ENCODE measurements around the gene CCDC85A. TPM values are rescaled to one million over a fixed set of nuclear protein-coding genes. Genes with fewer than 3 reads are reported as not detected.

CCDC85A gene
- total and polyA plus RNA-seq, 2 of the 4 experiments (the other 2 are of a cell fraction): 1.1 to 2.2 TPM

- no peak overlapping the region for H3K4ac ChIP-seq (ENCODE audit: low read depth, low read length)
- dilution Hi-C loops (cut with HindIII; ENCODE audit: low sequenced_read_pairs, unreplicated experiment) (no loop called here), intact Hi-C loops (cut with micrococcal nuclease) (no loop called here), in situ Hi-C loops (cut with MboI; ENCODE audit: low sequenced_read_pairs) (no loop called here)
- no peaks in the 10 kb centered on the region for H3K4me1 ChIP-seq (ENCODE audit: control insufficient read depth, insufficient read depth, low read length)
- POLR2A ChIA-PET (ENCODE audit: unreplicated experiment): no interaction called here
- H3K14ac ChIP-seq (replicated peaks; ENCODE audit: low read depth, low read length): no peak overlapping the region
- peaks cover 6% of the 10 kb centered on the region for H3K9me3 ChIP-seq (ENCODE audit: control insufficient read depth, insufficient read depth, low read length)
- no peak overlapping the region for H2BK20ac ChIP-seq (ENCODE audit: low read depth, low read length)
- DNase-seq: no peak
- no peak overlapping the region for H3K4me2 ChIP-seq (ENCODE audit: low read depth, low read length)
- no peaks in the 10 kb centered on the region for H3K79me1 ChIP-seq (ENCODE audit: low read depth in 1 of 2, low read length in 2 of 2)
- no peak overlapping the region for H3K27ac ChIP-seq (ENCODE audit: insufficient read depth, low read length)
- no peak for ATAC-seq (ENCODE audit: low read depth)
- no peak overlapping the region for H2BK120ac ChIP-seq (ENCODE audit: low read depth, low read length)
- no peak overlapping the region for H4K91ac ChIP-seq (ENCODE audit: insufficient read depth, low read depth, low read length)
- no peak overlapping the region for H2BK15ac ChIP-seq (ENCODE audit: low read depth, low read length)
- WGBS, 2 experiments (ENCODE audit: extremely low coverage in 2 of 2, insufficient read length in 1 of 2): 60% methylated on average over 1 of the region's 2 CpGs; no CpG with 5 or more reads in 1 of the 2 experiments
- CTCF ChIA-PET: no interaction called here
- no peaks in the 10 kb centered on the region for H3K36me3 ChIP-seq (ENCODE audit: control insufficient read depth, insufficient read depth, low read length)
- H3K4me3 ChIP-seq (ENCODE audit: insufficient read depth, low read depth, low read length): no peak overlapping the region
- TF ChIP-seq ELK1 (IDR thresholded peaks at IDR 0.05; ENCODE audit: borderline replicate concordance, low read depth, low read length) (no peak), MAFK (IDR thresholded peaks at IDR 0.05; ENCODE audit: low read depth, low read length) (no peak), CTCF (conservative IDR thresholded peaks at IDR 0.05; ENCODE audit: low read depth, low read length) (no peak), NFE2L2 (IDR thresholded peaks at IDR 0.05; ENCODE audit: low read depth, low read length) (no peak), FOS (IDR thresholded peaks at IDR 0.05; ENCODE audit: low read depth, low read length) (no peak), CHD1 (IDR thresholded peaks at IDR 0.05; ENCODE audit: low read depth, low read length) (no peak), RFX5 (IDR thresholded peaks at IDR 0.05; ENCODE audit: low read depth, low read length) (no peak), RCOR1 (IDR thresholded peaks at IDR 0.05; ENCODE audit: insufficient replicate concordance, low read length) (no peak), USF2 (IDR thresholded peaks at IDR 0.05; ENCODE audit: low read depth, low read length) (no peak), MXI1 (IDR thresholded peaks at IDR 0.05; ENCODE audit: borderline replicate concordance, low read depth, low read length) (no peak), RAD21 (IDR thresholded peaks at IDR 0.05; ENCODE audit: low read length) (no peak), MAZ (IDR thresholded peaks at IDR 0.05; ENCODE audit: borderline replicate concordance, low read depth, low read length) (no peak), SMC3 (IDR thresholded peaks at IDR 0.05; ENCODE audit: low read depth, low read length) (no peak), POLR2A (IDR thresholded peaks at IDR 0.05; ENCODE audit: low read depth, low read length) (no peak), BHLHE40 (IDR thresholded peaks at IDR 0.05; ENCODE audit: low read depth, low read length) (no peak), CEBPB (IDR thresholded peaks at IDR 0.05; ENCODE audit: low read depth, low read length) (no peak)
- no peak overlapping the region for H3K23ac ChIP-seq (ENCODE audit: low read depth, low read length)
- H3K9me1 ChIP-seq (ENCODE audit: insufficient read depth, low read length): no peaks in the 10 kb centered on the region
- BruUV-seq (replicated peaks): no TSS peak
- H2AFZ ChIP-seq (replicated peaks; ENCODE audit: low read length, poor library complexity): no peak overlapping the region
- H2AK9ac ChIP-seq (replicated peaks; ENCODE audit: low read depth, low read length, poor library complexity): no peak overlapping the region
- H4K5ac ChIP-seq (ENCODE audit: low read depth, low read length): no peak overlapping the region
- H3K27me3 ChIP-seq (ENCODE audit: control insufficient read depth, insufficient read depth, low read length): no peaks in the 10 kb centered on the region
- H2AK5ac ChIP-seq (ENCODE audit: low read depth, low read length): no peak overlapping the region
- no peak overlapping the region for H3K18ac ChIP-seq (ENCODE audit: low read depth, low read length)
- H3K56ac ChIP-seq (ENCODE audit: extremely low read depth, insufficient read depth, low read length): no peak overlapping the region
- no peaks in the 10 kb centered on the region for H4K20me1 ChIP-seq (ENCODE audit: insufficient read depth, low read length)
- H4K8ac ChIP-seq (ENCODE audit: low read depth in 2 of 2, low read length in 2 of 2): no peak overlapping the region
- H2BK5ac ChIP-seq (ENCODE audit: low read depth, low read length, poor library complexity, severe bottlenecking): no peak overlapping the region
- H3K9ac ChIP-seq (ENCODE audit: low read depth, low read length): no peak overlapping the region
Observed at GRCh38 chr2:56369316-56369715, 185.5 kb downstream of the CCDC85A start.

Data from IMR-90 (cell line).